Sigmoid colon (tissue), 7 donors: ENCODE data around the gene FHOD3. TPM values are rescaled to one million over a fixed set of nuclear protein-coding genes. Genes with fewer than 3 reads are reported as not detected.

Experiments
- DNase-seq: peaks from one replicate; pipeline ENCODE4 v3.0.0-alpha.2; 2019
- H3K27ac ChIP-seq, 4 donors: fragments of 200-600 bp; sonication (generic); one replicate each; pipeline ENCODE4 v1.5.1; 2016 to 2019; ENCODE audit warnings: mild to moderate bottlenecking in 1 of 4
- H3K27me3 ChIP-seq, 3 donors: fragments of 200-600 bp; sonication (generic); one replicate each; pipeline ENCODE4 v1.5.1; 2019; ENCODE audit warnings: mild to moderate bottlenecking in 1 of 3
- H3K36me3 ChIP-seq, 4 donors: fragments of 200-600 bp; sonication (generic); one replicate each; pipeline ENCODE4 v1.5.1; 2016 to 2019
- H3K4me1 ChIP-seq, 4 donors: fragments of 200-600 bp; sonication (generic); one replicate each; pipeline ENCODE4 v1.5.1; 2017 to 2019
- H3K4me3 ChIP-seq, 4 donors: fragments of 200-600 bp; sonication (generic); one replicate each; pipeline ENCODE4 v1.5.1; 2017 to 2019; ENCODE audit warnings: mild to moderate bottlenecking in 2 of 4, moderate library complexity in 1 of 4
- H3K9me3 ChIP-seq, 4 donors: fragments of 200-600 bp in 3 of 4; sonication (generic) in 3 of 4; one replicate each; pipeline versions ENCODE4 v1.5.1 to v1.6.1; 2013 to 2019
- EP300 ChIP-seq, 4 donors: sonication (generic); formaldehyde crosslinking; IDR thresholded peaks; one replicate each; pipeline ENCODE4 v1.6.1; 2017; ENCODE audit warnings: antibody characterized with exemption in 4 of 4
- POLR2A ChIP-seq, 2 donors: fragments of 450-650 bp; IDR thresholded peaks; one replicate each; pipeline ENCODE4 v1.6.1; 2016; ENCODE audit warnings: antibody characterized with exemption in 2 of 2, mild to moderate bottlenecking in 2 of 2, moderate library complexity in 2 of 2
- POLR2AphosphoS5 ChIP-seq, 4 donors: sonication (generic); formaldehyde crosslinking; IDR thresholded peaks; one replicate each; pipeline ENCODE4 v1.6.1; 2017; ENCODE audit warnings: antibody characterized with exemption in 4 of 4
- WGBS, 2 donors: extraction: QIAGEN DNeasy Blood & Tissue Kit; methylation state at CpG; one replicate each; pipeline ENCODE4 v1.1.7; 2013; 5-methylcytosine and 5-hydroxymethylcytosine counted together
- intact Hi-C: fragments of 100-400 bp; cut with DNase I; formaldehyde crosslinking; loops from one replicate; pipeline ENCODE4 v1.15.1; 2023
- polyA plus RNA-seq, 3 donors: library from polyadenylated mRNA; stranded (reverse); fragments of 200-250 nt; gene quantifications; one replicate each; pipeline ENCODE4 v1.2.3, GENCODE V29; 2013
- total RNA-seq, 4 donors: library from RNA; depleted of rRNA; stranded (reverse); fragments of >200 nt; gene quantifications; one replicate each; pipeline ENCODE4 v1.1.0, GENCODE V29; 2016
- TF ChIP-seq, protein P1 (sequence below), 4 experiments: fragments of 450-650 bp in 3 of 4; fragments of 200-600 bp in 1 of 4; IDR thresholded peaks; one replicate each; pipeline ENCODE4 v1.5.1; 2016 to 2019; ENCODE audit warnings: antibody characterized with exemption in 4 of 4, mild to moderate bottlenecking in 3 of 4, moderate library complexity in 2 of 4
- donor health status: healthy with polysubstance abuse.
- donor health status: Bipolar disorder and iron deficiency.
- donor health status: healthy.

FHOD3 gene
- total and polyA plus RNA-seq, 7 donors = 1.2 to 24.9 (median 9.5) TPM

DNA sequence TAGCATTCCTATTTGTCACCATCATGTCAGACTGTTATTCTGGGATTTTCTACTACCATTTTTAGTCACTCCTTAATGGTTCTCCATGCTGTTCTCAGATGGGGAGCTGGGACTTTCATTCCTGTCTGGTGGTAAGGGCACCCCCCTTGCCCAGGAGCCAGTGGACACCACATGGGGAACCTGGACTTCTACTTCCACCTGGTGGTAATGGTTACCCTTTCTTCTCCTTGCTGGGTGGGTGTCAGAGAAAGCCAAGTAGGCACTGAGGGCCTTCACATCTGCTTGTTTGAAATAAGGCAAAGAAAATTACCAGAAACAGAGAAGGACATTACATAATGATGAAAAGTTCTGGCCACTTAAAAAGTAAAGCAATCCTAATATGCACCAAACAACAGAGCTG is 239.8 kb downstream of the FHOD3 start:
- no peak for TF ChIP-seq POLR2AphosphoS5 (IDR thresholded peaks at IDR 0.05)
- TF ChIP-seq POLR2A (IDR thresholded peaks at IDR 0.05) = no peak
- TF ChIP-seq EP300 (IDR thresholded peaks at IDR 0.05) = no peak
- TF ChIP-seq, protein P1, sequence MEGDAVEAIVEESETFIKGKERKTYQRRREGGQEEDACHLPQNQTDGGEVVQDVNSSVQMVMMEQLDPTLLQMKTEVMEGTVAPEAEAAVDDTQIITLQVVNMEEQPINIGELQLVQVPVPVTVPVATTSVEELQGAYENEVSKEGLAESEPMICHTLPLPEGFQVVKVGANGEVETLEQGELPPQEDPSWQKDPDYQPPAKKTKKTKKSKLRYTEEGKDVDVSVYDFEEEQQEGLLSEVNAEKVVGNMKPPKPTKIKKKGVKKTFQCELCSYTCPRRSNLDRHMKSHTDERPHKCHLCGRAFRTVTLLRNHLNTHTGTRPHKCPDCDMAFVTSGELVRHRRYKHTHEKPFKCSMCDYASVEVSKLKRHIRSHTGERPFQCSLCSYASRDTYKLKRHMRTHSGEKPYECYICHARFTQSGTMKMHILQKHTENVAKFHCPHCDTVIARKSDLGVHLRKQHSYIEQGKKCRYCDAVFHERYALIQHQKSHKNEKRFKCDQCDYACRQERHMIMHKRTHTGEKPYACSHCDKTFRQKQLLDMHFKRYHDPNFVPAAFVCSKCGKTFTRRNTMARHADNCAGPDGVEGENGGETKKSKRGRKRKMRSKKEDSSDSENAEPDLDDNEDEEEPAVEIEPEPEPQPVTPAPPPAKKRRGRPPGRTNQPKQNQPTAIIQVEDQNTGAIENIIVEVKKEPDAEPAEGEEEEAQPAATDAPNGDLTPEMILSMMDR (IDR thresholded peaks at IDR 0.05) = no peak
- Histone ChIP-seq H3K4me3 (no peak overlapping the region), H3K27ac (no peak overlapping the region), H3K27me3 (no peaks in the 10 kb centered on the region), H3K9me3 (no peaks in the 10 kb centered on the region), H3K4me1 (no peaks in the 10 kb centered on the region), H3K36me3 (no peaks in the 10 kb centered on the region)
- DNase-seq = no peak
- intact Hi-C loops = no loop called here

DNA sequence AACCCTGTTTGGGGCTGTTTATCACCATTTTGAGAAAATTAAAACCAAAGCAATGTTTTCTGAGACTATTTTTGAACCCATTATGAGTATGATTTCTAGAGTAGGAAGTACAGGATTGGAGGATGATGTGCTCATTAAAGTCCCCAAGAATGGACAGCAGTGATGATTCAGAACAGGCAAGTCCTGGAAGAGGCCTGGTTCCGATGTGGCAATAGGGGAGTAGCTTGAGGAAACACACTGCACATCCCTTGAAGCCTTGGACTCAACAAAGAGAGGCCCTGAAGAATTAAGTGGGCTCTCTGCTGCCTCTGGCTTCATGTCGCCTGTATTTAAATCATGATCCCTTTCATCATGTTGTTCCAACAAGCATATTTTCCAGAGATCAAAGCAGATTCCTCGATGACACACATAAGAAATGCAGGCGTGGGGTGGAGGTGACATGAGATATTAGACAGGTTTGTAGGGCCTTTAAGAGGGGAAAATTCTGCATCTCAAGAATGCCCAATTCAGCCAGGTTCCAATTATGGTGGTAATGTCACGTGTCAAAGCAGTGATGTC is 242.2 kb downstream of the FHOD3 start:
- intact Hi-C loops = no loop called here
- TF ChIP-seq, protein P1 (IDR thresholded peaks at IDR 0.05) = no peak
- TF ChIP-seq POLR2A (IDR thresholded peaks at IDR 0.05) (no peak), EP300 (IDR thresholded peaks at IDR 0.05) (no peak), POLR2AphosphoS5 (IDR thresholded peaks at IDR 0.05) (no peak)
- no peak for DNase-seq
- 87 to 92% methylated on average over 5 of the region's 5 CpGs for WGBS, 2 donors
- Histone ChIP-seq H3K4me3 (no peak overlapping the region), H3K9me3 (no peaks in the 10 kb centered on the region), H3K27ac (no peak overlapping the region), H3K36me3 (no peaks in the 10 kb centered on the region), H3K27me3 (no peaks in the 10 kb centered on the region), H3K4me1 (no peaks in the 10 kb centered on the region)

DNA sequence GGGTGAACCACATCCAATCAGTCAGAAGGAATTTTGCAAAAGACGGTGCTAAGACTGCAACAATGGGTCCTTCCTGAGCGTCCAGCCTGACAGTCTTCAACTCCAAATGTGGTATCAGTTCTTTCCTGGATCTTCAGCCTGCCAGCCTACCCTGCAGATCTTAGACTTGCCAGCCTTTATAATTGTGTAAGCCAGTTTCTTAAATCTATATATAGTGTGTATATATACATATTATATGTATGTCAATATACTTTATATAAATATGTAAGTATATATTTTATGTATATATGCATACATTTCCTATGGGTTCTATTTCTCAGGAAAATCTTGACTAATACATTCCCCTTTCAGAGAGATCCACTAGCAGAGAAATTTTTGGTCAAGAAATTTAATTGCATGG is 245.5 kb downstream of the FHOD3 start:
- Histone ChIP-seq H3K4me1 (no peaks in the 10 kb centered on the region), H3K27me3 (no peaks in the 10 kb centered on the region), H3K9me3 (no peaks in the 10 kb centered on the region), H3K27ac (no peak overlapping the region), H3K4me3 (no peak overlapping the region), H3K36me3 (no peaks in the 10 kb centered on the region)
- DNase-seq = no peak
- TF ChIP-seq POLR2A (IDR thresholded peaks at IDR 0.05) (no peak), EP300 (IDR thresholded peaks at IDR 0.05) (no peak), POLR2AphosphoS5 (IDR thresholded peaks at IDR 0.05) (no peak)
- TF ChIP-seq, protein P1 (IDR thresholded peaks at IDR 0.05) = no peak
- intact Hi-C loops = no loop called here
- 92 to 99% methylated on average over 2 of the region's 2 CpGs for WGBS, 2 donors

DNA sequence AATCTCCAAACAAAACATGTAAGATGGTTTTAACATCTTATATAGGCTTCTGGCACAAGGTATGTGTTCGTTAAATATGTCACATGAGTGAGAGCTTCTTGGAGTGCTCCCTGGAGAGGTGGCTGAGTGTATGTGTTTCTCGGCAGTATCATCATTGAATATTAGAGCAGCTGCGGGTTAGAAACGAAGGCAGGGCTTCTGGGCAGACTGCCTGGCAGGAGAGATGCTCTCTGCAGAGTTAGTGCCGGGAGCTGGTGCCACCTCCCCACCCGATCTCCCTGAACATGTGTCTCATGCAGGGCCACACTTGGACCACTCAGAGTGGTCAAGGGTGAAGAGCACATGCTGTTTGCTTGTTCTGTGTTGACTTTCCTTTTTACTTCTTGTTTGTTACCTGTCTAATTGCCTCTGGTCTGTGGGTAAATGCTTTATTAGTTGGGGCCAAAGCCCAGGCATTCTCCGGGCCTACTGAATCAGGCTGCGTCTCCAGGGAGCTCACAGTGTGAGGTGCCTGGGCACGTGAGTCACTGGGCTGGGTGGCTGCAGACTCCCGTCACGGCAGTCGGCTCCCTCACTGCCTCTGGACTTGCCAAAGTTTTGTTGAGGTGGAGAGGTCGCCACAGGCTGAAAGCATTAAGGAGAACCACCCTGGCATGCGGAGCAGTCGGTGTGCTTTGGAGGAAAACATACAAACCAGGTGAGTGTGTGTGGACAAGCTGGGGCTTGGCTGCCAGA is 246.6 kb downstream of the FHOD3 start:
- no peak overlapping the region for H3K4me3 ChIP-seq
- H3K27ac ChIP-seq = peak overlapping the region in 1 of 4 donors; percentile 28
- no peak for DNase-seq
- WGBS, 2 donors = 87 to 91% methylated on average over 15 of the region's 15 CpGs
- intact Hi-C loops = no loop called here
- H3K36me3 ChIP-seq = no peaks in the 10 kb centered on the region
- no peaks in the 10 kb centered on the region for H3K4me1 ChIP-seq
- TF ChIP-seq, protein P1 (IDR thresholded peaks at IDR 0.05) = no peak
- TF ChIP-seq POLR2A (IDR thresholded peaks at IDR 0.05) (no peak), POLR2AphosphoS5 (IDR thresholded peaks at IDR 0.05) (no peak), EP300 (IDR thresholded peaks at IDR 0.05) (no peak)
- H3K27me3 ChIP-seq = no peaks in the 10 kb centered on the region
- H3K9me3 ChIP-seq = no peaks in the 10 kb centered on the region
